Stomach (tissue), 9 donors: ENCODE results near the gene PITRM1. TPM values are rescaled to one million over a fixed set of nuclear protein-coding genes. Genes with fewer than 3 reads are reported as not detected.
A peak's percentile ranks its signal among the peaks of the same experiment; 100 is the strongest.

Source experiments
- DNase-seq, 2 donors: peaks; one replicate each; pipeline versions ENCODE4 v3.0.0 to v3.0.0-alpha.2; 2013 to 2019
- H3K27ac ChIP-seq, 5 donors: fragments of 200-600 bp in 4 of 5; sonication (generic) in 4 of 5; one replicate each; pipeline ENCODE4 v1.5.1; 2013 to 2019; ENCODE audit warnings: mild to moderate bottlenecking in 1 of 5, moderate library complexity in 1 of 5
- H3K27me3 ChIP-seq, 3 donors: fragments of 200-600 bp; sonication (generic); one replicate each; pipeline ENCODE4 v1.5.1; 2017 to 2019; ENCODE audit warnings: mixed run types in 1 of 3
- H3K36me3 ChIP-seq, 4 donors: fragments of 200-600 bp; sonication (generic); 1 replicate in 3 of 4; 2 replicates in 1 of 4; pipeline ENCODE4 v1.5.1; 2016 to 2019
- H3K4me1 ChIP-seq, 4 donors: fragments of 200-600 bp; sonication (generic); one replicate each; pipeline ENCODE4 v1.5.1; 2016 to 2019
- H3K4me3 ChIP-seq, 4 donors: fragments of 200-600 bp; sonication (generic) in 3 of 4; one replicate each; pipeline ENCODE4 v1.5.1; 2016 to 2019; ENCODE audit warnings: mild to moderate bottlenecking in 1 of 4
- H3K9me3 ChIP-seq, 4 donors: fragments of 200-600 bp; sonication (generic); one replicate each; pipeline ENCODE4 v1.5.1; 2016 to 2019
- CTCF ChIP-seq, 7 experiments: fragments of 450-650 bp in 4 of 7; fragments of 200-600 bp in 3 of 7; sonication (generic) in 3 of 7; IDR thresholded peaks; one replicate each; pipeline ENCODE4 v1.5.1; 2016 to 2019; ENCODE audit warnings: antibody characterized with exemption in 7 of 7, control low read depth in 2 of 7, mild to moderate bottlenecking in 1 of 7
- EP300 ChIP-seq: sonication (generic); formaldehyde crosslinking; IDR thresholded peaks from one replicate; pipeline ENCODE4 v1.6.1; 2017; ENCODE audit warnings: antibody characterized with exemption
- POLR2A ChIP-seq, 4 donors: fragments of 450-650 bp; IDR thresholded peaks; one replicate each; pipeline ENCODE4 v1.6.1; 2016; ENCODE audit warnings: antibody characterized with exemption in 4 of 4, control low read depth in 2 of 4, mild to moderate bottlenecking in 1 of 4, moderate library complexity in 1 of 4
- POLR2AphosphoS5 ChIP-seq, 3 donors: sonication (generic); formaldehyde crosslinking; IDR thresholded peaks; one replicate each; pipeline ENCODE4 v1.6.1; 2016; ENCODE audit warnings: antibody characterized with exemption in 3 of 3
- WGBS, 5 donors: extraction: QIAGEN DNeasy Blood & Tissue Kit in 3 of 5; methylation state at CpG; one replicate each; pipeline versions ENCODE4 v1.1.5 to v1.1.7; 2013 to 2018; 5-methylcytosine and 5-hydroxymethylcytosine counted together
- intact Hi-C: fragments of 100-400 bp; cut with DNase I; formaldehyde crosslinking; loops from one replicate; pipeline ENCODE4 v1.15.1; 2023; ENCODE audit warnings: low total_unique reads
- polyA plus RNA-seq, 3 donors: library from polyadenylated mRNA; stranded (reverse); fragments of 200-250 nt; gene quantifications; one replicate each; pipeline ENCODE4 v1.2.3, GENCODE V29; 2013
- total RNA-seq, 5 donors: library from RNA; depleted of rRNA; stranded (reverse); fragments of >200 nt; gene quantifications; one replicate each; pipeline versions ENCODE4 v1.1.0 to v1.2.3, GENCODE V29; 2014 to 2016
- donor health status: healthy with polysubstance abuse.
- donor health status: Bipolar disorder and iron deficiency.
- donor health status: healthy.

The PITRM1 gene
- total and polyA plus RNA-seq, 8 donors: 32.3 to 95.1 (median 57.1) TPM

- H3K36me3 ChIP-seq: peaks cover 68 to 100% (median 100%) of the 10 kb centered on the region in 4 donors
- 73 to 77% (median 74%) methylated on average over 21 of the region's 21 CpGs for WGBS, 5 donors
Observed at GRCh38 chr10:3136763-3137611, 35.6 kb downstream of the PITRM1 start.

GRCh38 chr10:3136336-3136735, 36.2 kb downstream of the PITRM1 start:
- peaks cover 65 to 100% (median 99%) of the 10 kb centered on the region in 4 donors for H3K36me3 ChIP-seq
- peak overlapping the region in 2 of 5 donors; percentile 32 to 78 for H3K27ac ChIP-seq
- intact Hi-C loops: no loop called here
- DNase-seq: peak in 1 of 2 donors; percentile 55
- TF ChIP-seq POLR2AphosphoS5 (IDR thresholded peaks at IDR 0.05) (no peak), EP300 (no peak), CTCF (IDR thresholded peaks at IDR 0.05) (no peak), POLR2A (IDR thresholded peaks at IDR 0.05) (no peak)
- WGBS, 5 donors: 60 to 84% (median 65%) methylated on average over 14 of the region's 14 CpGs
- H3K4me1 ChIP-seq: peaks cover 7 to 20% (median 9%) of the 10 kb centered on the region in 4 donors
- no peak overlapping the region for H3K4me3 ChIP-seq
- no peaks in the 10 kb centered on the region for H3K9me3 ChIP-seq
- no peaks in the 10 kb centered on the region for H3K27me3 ChIP-seq

More at GRCh38 chr10:3136763-3137611, 35.6 kb downstream of the PITRM1 start:
- Histone ChIP-seq H3K4me1 (peaks cover 7 to 20% (median 9%) of the 10 kb centered on the region in 4 donors), H3K27ac (peak overlapping the region in 4 of 5 donors; percentile 37 to 78 (median 62)), H3K27me3 (no peaks in the 10 kb centered on the region), H3K4me3 (no peak overlapping the region), H3K9me3 (no peaks in the 10 kb centered on the region)
- DNase-seq: peak in 1 of 2 donors; percentile 64
- peak in 1 of 3 donors; percentile 49 for TF ChIP-seq POLR2AphosphoS5 (IDR thresholded peaks at IDR 0.05)
- TF ChIP-seq POLR2A (IDR thresholded peaks at IDR 0.05): no peak
- intact Hi-C loops: no loop called here

GRCh38 chr10:3135006-3135405, 37.6 kb downstream of the PITRM1 start:
- Histone ChIP-seq H3K4me1 (peaks cover 0 to 9% (median 7%) of the 10 kb centered on the region in 4 donors), H3K27ac (no peak overlapping the region), H3K9me3 (no peaks in the 10 kb centered on the region), H3K4me3 (no peak overlapping the region), H3K27me3 (no peaks in the 10 kb centered on the region), H3K36me3 (peaks cover 60 to 100% (median 98%) of the 10 kb centered on the region in 4 donors)
- TF ChIP-seq POLR2A (IDR thresholded peaks at IDR 0.05) (no peak), POLR2AphosphoS5 (IDR thresholded peaks at IDR 0.05) (no peak), CTCF (IDR thresholded peaks at IDR 0.05) (no peak)
- WGBS, 5 donors: 65 to 97% (median 94%) methylated on average over 3 of the region's 3 CpGs
- DNase-seq: no peak
- intact Hi-C loops: no loop called here

- WGBS, 5 donors: 73 to 85% (median 78%) methylated on average over 5 of the region's 5 CpGs
- H3K4me1 ChIP-seq: peaks cover 0 to 7% (median 6%) of the 10 kb centered on the region in 4 donors
- H3K4me3 ChIP-seq: no peak overlapping the region
- peaks cover 51 to 98% (median 96%) of the 10 kb centered on the region in 4 donors for H3K36me3 ChIP-seq
- DNase-seq: no peak
- intact Hi-C loops: no loop called here
- no peaks in the 10 kb centered on the region for H3K27me3 ChIP-seq
- TF ChIP-seq EP300 (no peak), POLR2A (IDR thresholded peaks at IDR 0.05) (no peak), CTCF (IDR thresholded peaks at IDR 0.05) (no peak), POLR2AphosphoS5 (IDR thresholded peaks at IDR 0.05) (no peak)
- no peak overlapping the region for H3K27ac ChIP-seq
- no peaks in the 10 kb centered on the region for H3K9me3 ChIP-seq
Observed at GRCh38 chr10:3133948-3134347, 38.6 kb downstream of the PITRM1 start.
